ENCODE measurements around the gene KIF6. TPM values are rescaled to one million over a fixed set of nuclear protein-coding genes. Genes with fewer than 3 reads are reported as not detected.

The KIF6 gene
- polyA plus RNA-seq, 2 donors, result 0.08 to 0.20 TPM

DNA sequence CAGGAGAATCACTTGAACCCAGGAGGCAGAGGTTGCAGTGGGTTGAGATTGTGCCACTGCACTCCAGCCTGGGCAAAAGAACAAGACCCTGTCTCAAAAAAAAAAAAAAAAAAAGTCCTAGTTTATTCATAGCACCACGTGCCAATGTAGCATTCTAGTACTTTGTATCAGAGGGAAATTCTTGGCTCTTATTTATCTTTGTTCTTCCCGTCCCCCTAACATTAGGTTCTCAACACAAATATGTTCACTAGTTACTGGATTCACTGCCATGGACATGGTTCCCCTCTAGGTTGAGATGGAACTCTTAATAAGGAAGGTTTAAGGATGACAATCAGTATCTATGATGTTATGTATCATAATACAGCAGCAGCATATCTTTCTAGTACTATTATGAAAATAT is 178.5 kb downstream of the KIF6 start:
- Histone ChIP-seq H3K27ac (ENCODE audit: low read depth in 2 of 2, low read length in 1 of 2) (no peak overlapping the region), H3K4me1 (ENCODE audit: control insufficient read depth in 2 of 2, insufficient read depth in 2 of 2, low read length in 1 of 2) (no peaks in the 10 kb centered on the region), H3K9me3 (ENCODE audit: control insufficient read depth in 2 of 2, insufficient read depth in 1 of 2, low read depth in 1 of 2, low read length in 1 of 2) (no peaks in the 10 kb centered on the region), H3K27me3 (ENCODE audit: control insufficient read depth in 1 of 2, insufficient read depth in 2 of 2, low read length in 2 of 2) (no peaks in the 10 kb centered on the region), H3K36me3 (ENCODE audit: control insufficient read depth in 2 of 2, insufficient read depth in 2 of 2, low read length in 1 of 2) (no peaks in the 10 kb centered on the region), H3K4me3 (ENCODE audit: low read depth in 1 of 2, low read length in 2 of 2) (no peak overlapping the region)
- WGBS, 2 donors, result 39 to 49% methylated on average over 2 of the region's 2 CpGs

- WGBS, 2 donors, result 70% methylated on average over 1 of the region's 1 CpG
- no peaks in the 10 kb centered on the region for H3K9me3 ChIP-seq (ENCODE audit: control insufficient read depth in 2 of 2, insufficient read depth in 1 of 2, low read depth in 1 of 2, low read length in 1 of 2)
- no peaks in the 10 kb centered on the region for H3K27me3 ChIP-seq (ENCODE audit: control insufficient read depth in 1 of 2, insufficient read depth in 2 of 2, low read length in 2 of 2)
- H3K4me1 ChIP-seq (ENCODE audit: control insufficient read depth in 2 of 2, insufficient read depth in 2 of 2, low read length in 1 of 2), result no peaks in the 10 kb centered on the region
- no peaks in the 10 kb centered on the region for H3K36me3 ChIP-seq (ENCODE audit: control insufficient read depth in 2 of 2, insufficient read depth in 2 of 2, low read length in 1 of 2)
- no peak overlapping the region for H3K4me3 ChIP-seq (ENCODE audit: low read depth in 1 of 2, low read length in 2 of 2)
- no peak overlapping the region for H3K27ac ChIP-seq (ENCODE audit: low read depth in 2 of 2, low read length in 1 of 2)
Observed at GRCh38 chr6:39543950-39544349, 181.3 kb downstream of the KIF6 start.

GRCh38 chr6:39543095-39543494 is 182.1 kb downstream of the KIF6 start:
- Histone ChIP-seq H3K27ac (ENCODE audit: low read depth in 2 of 2, low read length in 1 of 2) (no peak overlapping the region), H3K9me3 (ENCODE audit: control insufficient read depth in 2 of 2, insufficient read depth in 1 of 2, low read depth in 1 of 2, low read length in 1 of 2) (no peaks in the 10 kb centered on the region), H3K27me3 (ENCODE audit: control insufficient read depth in 1 of 2, insufficient read depth in 2 of 2, low read length in 2 of 2) (no peaks in the 10 kb centered on the region), H3K36me3 (ENCODE audit: control insufficient read depth in 2 of 2, insufficient read depth in 2 of 2, low read length in 1 of 2) (no peaks in the 10 kb centered on the region), H3K4me3 (ENCODE audit: low read depth in 1 of 2, low read length in 2 of 2) (no peak overlapping the region), H3K4me1 (ENCODE audit: control insufficient read depth in 2 of 2, insufficient read depth in 2 of 2, low read length in 1 of 2) (no peaks in the 10 kb centered on the region)
- 36 to 52% methylated on average over 2 of the region's 2 CpGs for WGBS, 2 donors

DNA sequence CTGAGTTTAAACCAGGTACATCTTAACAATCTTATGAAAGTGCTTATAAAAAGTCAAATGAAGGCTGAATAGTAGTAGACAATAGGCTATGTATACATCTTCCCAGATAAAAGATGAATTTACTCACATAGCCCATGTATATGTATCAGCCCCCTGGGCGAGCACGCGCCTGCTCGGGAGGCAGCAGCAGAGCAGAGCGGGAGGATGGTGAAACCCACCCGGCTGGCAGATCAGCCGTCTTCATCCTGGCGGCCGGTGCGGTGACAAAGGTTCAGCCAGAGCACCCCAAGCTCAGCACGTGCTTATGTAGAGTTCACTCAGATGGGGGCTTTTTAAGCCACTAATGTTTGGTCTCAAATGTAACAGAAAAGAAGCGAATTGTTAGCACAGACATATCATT is 184.8 kb downstream of the KIF6 start:
- no peaks in the 10 kb centered on the region for H3K9me3 ChIP-seq (ENCODE audit: control insufficient read depth in 2 of 2, insufficient read depth in 1 of 2, low read depth in 1 of 2, low read length in 1 of 2)
- WGBS, 2 donors, result 95 to 96% methylated on average over 12 of the region's 12 CpGs

DNA sequence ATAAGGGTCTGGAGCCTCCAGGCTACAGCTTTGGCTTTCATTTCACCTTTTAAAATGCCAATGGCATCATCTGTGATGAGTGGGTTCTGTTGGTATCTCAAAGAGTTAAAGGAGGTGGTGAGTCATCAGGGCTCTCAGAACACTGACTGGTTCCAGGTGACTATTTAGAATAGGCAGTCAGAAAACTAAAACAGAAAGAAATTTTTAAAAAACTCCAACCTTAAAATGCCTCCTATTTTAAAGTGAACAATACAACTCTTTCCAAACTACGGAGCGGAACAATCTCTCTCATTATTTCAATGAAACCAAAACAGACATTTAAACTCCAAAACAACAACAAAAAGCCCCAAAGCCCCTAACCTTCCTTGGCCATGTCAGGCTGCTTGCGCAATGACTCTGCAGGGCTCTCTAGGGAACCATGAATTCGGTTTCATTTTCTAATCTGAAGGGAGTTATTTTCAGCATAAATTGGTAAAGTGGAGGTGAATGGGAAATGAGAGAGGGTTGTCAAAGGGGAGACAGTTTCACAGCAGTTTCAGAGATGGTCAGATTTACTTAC is 194.9 kb downstream of the KIF6 start:
- no peak overlapping the region for H3K27ac ChIP-seq (ENCODE audit: low read depth in 2 of 2, low read length in 1 of 2)
- 41 to 46% methylated on average over 4 of the region's 4 CpGs for WGBS, 2 donors
- H3K36me3 ChIP-seq (ENCODE audit: control insufficient read depth in 2 of 2, insufficient read depth in 2 of 2, low read length in 1 of 2), result no peaks in the 10 kb centered on the region
- peaks cover 0 to 2% of the 10 kb centered on the region in 2 donors for H3K27me3 ChIP-seq (ENCODE audit: control insufficient read depth in 1 of 2, insufficient read depth in 2 of 2, low read length in 2 of 2)
- no peak overlapping the region for H3K4me3 ChIP-seq (ENCODE audit: low read depth in 1 of 2, low read length in 2 of 2)
- no peaks in the 10 kb centered on the region for H3K9me3 ChIP-seq (ENCODE audit: control insufficient read depth in 2 of 2, insufficient read depth in 1 of 2, low read depth in 1 of 2, low read length in 1 of 2)
- H3K4me1 ChIP-seq (ENCODE audit: control insufficient read depth in 2 of 2, insufficient read depth in 2 of 2, low read length in 1 of 2), result no peaks in the 10 kb centered on the region

More for the DNA sequence above, 184.8 kb downstream of the KIF6 start:
- Histone ChIP-seq H3K36me3 (ENCODE audit: control insufficient read depth in 2 of 2, insufficient read depth in 2 of 2, low read length in 1 of 2) (no peaks in the 10 kb centered on the region), H3K4me1 (ENCODE audit: control insufficient read depth in 2 of 2, insufficient read depth in 2 of 2, low read length in 1 of 2) (no peaks in the 10 kb centered on the region), H3K4me3 (ENCODE audit: low read depth in 1 of 2, low read length in 2 of 2) (no peak overlapping the region), H3K27ac (ENCODE audit: low read depth in 2 of 2, low read length in 1 of 2) (no peak overlapping the region), H3K27me3 (ENCODE audit: control insufficient read depth in 1 of 2, insufficient read depth in 2 of 2, low read length in 2 of 2) (no peaks in the 10 kb centered on the region)

GRCh38 chr6:39527792-39528564 is 197.2 kb downstream of the KIF6 start:
- WGBS, 2 donors, result 76 to 78% methylated on average over 2 of the region's 2 CpGs
- H3K27ac ChIP-seq (ENCODE audit: low read depth in 2 of 2, low read length in 1 of 2), result no peak overlapping the region
- H3K9me3 ChIP-seq (ENCODE audit: control insufficient read depth in 2 of 2, insufficient read depth in 1 of 2, low read depth in 1 of 2, low read length in 1 of 2), result no peaks in the 10 kb centered on the region
- H3K27me3 ChIP-seq (ENCODE audit: control insufficient read depth in 1 of 2, insufficient read depth in 2 of 2, low read length in 2 of 2), result peaks cover 0 to 2% of the 10 kb centered on the region in 2 donors
- no peaks in the 10 kb centered on the region for H3K4me1 ChIP-seq (ENCODE audit: control insufficient read depth in 2 of 2, insufficient read depth in 2 of 2, low read length in 1 of 2)
- H3K36me3 ChIP-seq (ENCODE audit: control insufficient read depth in 2 of 2, insufficient read depth in 2 of 2, low read length in 1 of 2), result no peaks in the 10 kb centered on the region
- no peak overlapping the region for H3K4me3 ChIP-seq (ENCODE audit: low read depth in 1 of 2, low read length in 2 of 2)

- Histone ChIP-seq H3K9me3 (ENCODE audit: control insufficient read depth in 2 of 2, insufficient read depth in 1 of 2, low read depth in 1 of 2, low read length in 1 of 2) (no peaks in the 10 kb centered on the region), H3K4me3 (ENCODE audit: low read depth in 1 of 2, low read length in 2 of 2) (no peak overlapping the region), H3K4me1 (ENCODE audit: control insufficient read depth in 2 of 2, insufficient read depth in 2 of 2, low read length in 1 of 2) (no peaks in the 10 kb centered on the region), H3K27me3 (ENCODE audit: control insufficient read depth in 1 of 2, insufficient read depth in 2 of 2, low read length in 2 of 2) (peaks cover 0 to 2% of the 10 kb centered on the region in 2 donors), H3K27ac (ENCODE audit: low read depth in 2 of 2, low read length in 1 of 2) (no peak overlapping the region), H3K36me3 (ENCODE audit: control insufficient read depth in 2 of 2, insufficient read depth in 2 of 2, low read length in 1 of 2) (no peaks in the 10 kb centered on the region)
- 78 to 82% methylated on average over 2 of the region's 2 CpGs for WGBS, 2 donors
Observed at GRCh38 chr6:39524007-39524406, 201.2 kb downstream of the KIF6 start.

DNA sequence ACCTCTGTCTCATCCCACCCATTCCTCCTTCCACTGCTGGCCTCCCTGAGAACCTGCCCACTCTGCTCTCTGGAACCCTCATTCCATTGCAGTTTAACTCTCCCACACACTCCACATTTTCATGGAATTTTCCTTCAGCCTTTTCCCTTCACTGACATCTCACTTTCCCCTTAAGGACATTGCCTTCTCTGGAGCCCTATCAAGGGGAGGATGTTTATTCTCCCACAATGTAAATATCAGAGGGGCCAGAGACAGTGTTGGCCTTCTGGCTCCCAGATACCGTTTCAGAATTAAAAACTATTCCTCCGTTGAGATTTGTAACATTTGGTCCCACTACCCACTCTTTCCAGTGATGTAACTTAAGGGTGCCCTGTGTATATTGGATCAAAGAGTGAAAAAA is 203.2 kb downstream of the KIF6 start:
- Histone ChIP-seq H3K9me3 (ENCODE audit: control insufficient read depth in 2 of 2, insufficient read depth in 1 of 2, low read depth in 1 of 2, low read length in 1 of 2) (no peaks in the 10 kb centered on the region), H3K36me3 (ENCODE audit: control insufficient read depth in 2 of 2, insufficient read depth in 2 of 2, low read length in 1 of 2) (no peaks in the 10 kb centered on the region), H3K27ac (ENCODE audit: low read depth in 2 of 2, low read length in 1 of 2) (no peak overlapping the region), H3K4me3 (ENCODE audit: low read depth in 1 of 2, low read length in 2 of 2) (no peak overlapping the region), H3K27me3 (ENCODE audit: control insufficient read depth in 1 of 2, insufficient read depth in 2 of 2, low read length in 2 of 2) (peaks cover 0 to under 1% of the 10 kb centered on the region in 2 donors), H3K4me1 (ENCODE audit: control insufficient read depth in 2 of 2, insufficient read depth in 2 of 2, low read length in 1 of 2) (no peaks in the 10 kb centered on the region)
- WGBS, 2 donors, result 16 to 26% methylated on average over 2 of the region's 2 CpGs

DNA sequence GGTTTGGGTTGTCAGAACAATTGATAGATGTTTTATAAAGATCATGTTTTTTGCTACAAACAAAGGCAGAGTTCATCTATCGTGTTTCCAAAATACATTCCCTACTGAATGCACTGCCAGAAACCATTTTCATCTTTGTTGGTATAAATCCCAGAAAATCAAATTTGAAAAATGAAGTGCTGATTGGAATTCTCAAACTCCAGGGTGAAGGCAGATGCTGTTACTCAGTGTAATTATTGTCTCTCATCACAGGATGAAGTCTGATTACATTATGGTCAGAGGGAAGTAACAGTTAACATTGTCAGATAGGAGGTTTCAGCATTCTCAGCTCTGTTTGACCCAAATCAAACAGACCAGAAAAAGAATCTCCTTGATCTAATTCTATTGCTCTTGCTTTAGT is 204.3 kb downstream of the KIF6 start:
- no peak overlapping the region for H3K27ac ChIP-seq (ENCODE audit: low read depth in 2 of 2, low read length in 1 of 2)
- WGBS, 2 donors, result 48 to 55% methylated on average over 1 of the region's 1 CpG
- no peaks in the 10 kb centered on the region for H3K27me3 ChIP-seq (ENCODE audit: control insufficient read depth in 1 of 2, insufficient read depth in 2 of 2, low read length in 2 of 2)
- no peaks in the 10 kb centered on the region for H3K4me1 ChIP-seq (ENCODE audit: control insufficient read depth in 2 of 2, insufficient read depth in 2 of 2, low read length in 1 of 2)
- H3K36me3 ChIP-seq (ENCODE audit: control insufficient read depth in 2 of 2, insufficient read depth in 2 of 2, low read length in 1 of 2), result no peaks in the 10 kb centered on the region
- no peaks in the 10 kb centered on the region for H3K9me3 ChIP-seq (ENCODE audit: control insufficient read depth in 2 of 2, insufficient read depth in 1 of 2, low read depth in 1 of 2, low read length in 1 of 2)
- H3K4me3 ChIP-seq (ENCODE audit: low read depth in 1 of 2, low read length in 2 of 2), result no peak overlapping the region

DNA sequence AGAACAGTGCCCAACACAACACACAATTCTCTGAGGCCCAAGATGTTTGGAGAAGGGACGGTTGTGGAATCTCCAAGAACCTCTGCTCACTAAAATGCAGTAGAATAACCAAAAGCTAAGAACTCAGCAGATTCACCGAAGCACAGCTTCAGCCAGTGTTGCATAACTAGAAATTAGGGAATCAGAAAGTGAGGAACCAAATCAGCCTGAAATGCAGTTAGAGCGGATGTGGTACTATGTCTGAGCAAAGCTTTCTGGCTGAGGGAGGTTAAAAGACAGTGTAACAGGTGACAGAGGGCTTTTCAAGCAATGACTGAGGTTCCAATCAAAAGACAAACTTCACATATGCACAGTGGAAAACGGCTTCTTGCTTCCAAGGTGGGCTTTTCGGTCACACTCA is 204.8 kb downstream of the KIF6 start:
- H3K36me3 ChIP-seq (ENCODE audit: control insufficient read depth in 2 of 2, insufficient read depth in 2 of 2, low read length in 1 of 2), result no peaks in the 10 kb centered on the region
- H3K9me3 ChIP-seq (ENCODE audit: control insufficient read depth in 2 of 2, insufficient read depth in 1 of 2, low read depth in 1 of 2, low read length in 1 of 2), result no peaks in the 10 kb centered on the region
- 71 to 72% methylated on average over 5 of the region's 5 CpGs for WGBS, 2 donors
- H3K4me3 ChIP-seq (ENCODE audit: low read depth in 1 of 2, low read length in 2 of 2), result no peak overlapping the region
- H3K4me1 ChIP-seq (ENCODE audit: control insufficient read depth in 2 of 2, insufficient read depth in 2 of 2, low read length in 1 of 2), result no peaks in the 10 kb centered on the region
- H3K27me3 ChIP-seq (ENCODE audit: control insufficient read depth in 1 of 2, insufficient read depth in 2 of 2, low read length in 2 of 2), result no peaks in the 10 kb centered on the region
- H3K27ac ChIP-seq (ENCODE audit: low read depth in 2 of 2, low read length in 1 of 2), result no peak overlapping the region
